ENCODE results near the gene ARCN1.

- TF ChIP-seq POLR2AphosphoS5 (IDR thresholded peaks at IDR 0.05; ENCODE audit: low read depth, low read length) (no peak), POLR2A (IDR thresholded peaks at IDR 0.05; ENCODE audit: low read depth, low read length) (no peak), TAF1 (IDR thresholded peaks at IDR 0.05; ENCODE audit: borderline replicate concordance, low read depth, low read length) (no peak)
Measured at GRCh38 chr11:118643142-118643994, 71.2 kb downstream of the ARCN1 start.
